ENCODE results near the gene KIRREL2.

KIRREL2 gene

GRCh38 chr19:35844482-35845214 is 12.1 kb upstream of the KIRREL2 start:
- no peak for DNase-seq (ENCODE audit: low spot score)
- in situ Hi-C loops (cut with MboI; ENCODE audit: low pct_unique_long_range_greater_than_20kb, low sequenced_read_pairs, unreplicated experiment), result no loop called here

GRCh38 chr19:35845215-35846037 is 11.3 kb upstream of the KIRREL2 start:
- no peak for DNase-seq (ENCODE audit: low spot score)
- TF ChIP-seq, protein P1, sequence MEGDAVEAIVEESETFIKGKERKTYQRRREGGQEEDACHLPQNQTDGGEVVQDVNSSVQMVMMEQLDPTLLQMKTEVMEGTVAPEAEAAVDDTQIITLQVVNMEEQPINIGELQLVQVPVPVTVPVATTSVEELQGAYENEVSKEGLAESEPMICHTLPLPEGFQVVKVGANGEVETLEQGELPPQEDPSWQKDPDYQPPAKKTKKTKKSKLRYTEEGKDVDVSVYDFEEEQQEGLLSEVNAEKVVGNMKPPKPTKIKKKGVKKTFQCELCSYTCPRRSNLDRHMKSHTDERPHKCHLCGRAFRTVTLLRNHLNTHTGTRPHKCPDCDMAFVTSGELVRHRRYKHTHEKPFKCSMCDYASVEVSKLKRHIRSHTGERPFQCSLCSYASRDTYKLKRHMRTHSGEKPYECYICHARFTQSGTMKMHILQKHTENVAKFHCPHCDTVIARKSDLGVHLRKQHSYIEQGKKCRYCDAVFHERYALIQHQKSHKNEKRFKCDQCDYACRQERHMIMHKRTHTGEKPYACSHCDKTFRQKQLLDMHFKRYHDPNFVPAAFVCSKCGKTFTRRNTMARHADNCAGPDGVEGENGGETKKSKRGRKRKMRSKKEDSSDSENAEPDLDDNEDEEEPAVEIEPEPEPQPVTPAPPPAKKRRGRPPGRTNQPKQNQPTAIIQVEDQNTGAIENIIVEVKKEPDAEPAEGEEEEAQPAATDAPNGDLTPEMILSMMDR (IDR thresholded peaks at IDR 0.05; ENCODE audit: extremely low read depth, insufficient read depth, missing control alignments), result no peak
- in situ Hi-C loops (cut with MboI; ENCODE audit: low pct_unique_long_range_greater_than_20kb, low sequenced_read_pairs, unreplicated experiment), result no loop called here

More at GRCh38 chr19:35844482-35845214, 12.1 kb upstream of the KIRREL2 start:
- TF ChIP-seq, protein P1 (IDR thresholded peaks at IDR 0.05; ENCODE audit: extremely low read depth, insufficient read depth, missing control alignments), result no peak

GRCh38 chr19:35846038-35846668 is 10.6 kb upstream of the KIRREL2 start:
- DNase-seq (ENCODE audit: low spot score), result no peak
- in situ Hi-C loops (cut with MboI; ENCODE audit: low pct_unique_long_range_greater_than_20kb, low sequenced_read_pairs, unreplicated experiment), result no loop called here
- TF ChIP-seq, protein P1 (IDR thresholded peaks at IDR 0.05; ENCODE audit: extremely low read depth, insufficient read depth, missing control alignments), result no peak

DNA sequence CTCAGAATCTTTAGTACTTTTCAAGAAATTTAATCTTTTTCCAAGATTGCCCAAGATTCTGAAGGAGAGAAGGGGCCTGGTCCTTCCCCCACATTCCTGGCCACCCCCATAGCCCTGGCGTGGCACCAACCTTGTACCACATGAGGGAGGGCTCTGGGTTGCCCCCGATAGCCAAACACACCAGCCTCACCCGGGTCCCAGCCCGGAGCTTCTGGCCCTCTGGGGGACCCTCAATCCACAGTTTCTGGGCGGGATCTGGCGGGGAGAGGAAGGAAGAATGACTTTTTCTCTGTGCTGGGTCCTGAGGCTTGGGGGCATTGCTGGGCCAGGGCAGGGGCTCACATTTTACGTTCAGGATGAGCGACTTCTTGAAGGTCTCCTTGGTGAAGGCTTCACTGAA is 8.8 kb upstream of the KIRREL2 start:
- in situ Hi-C loops (cut with MboI; ENCODE audit: low pct_unique_long_range_greater_than_20kb, low sequenced_read_pairs, unreplicated experiment), result no loop called here

GRCh38 chr19:35848486-35848885 is 8.2 kb upstream of the KIRREL2 start:
- TF ChIP-seq, protein P1 (IDR thresholded peaks at IDR 0.05; ENCODE audit: extremely low read depth, insufficient read depth, missing control alignments), result no peak
- in situ Hi-C loops (cut with MboI; ENCODE audit: low pct_unique_long_range_greater_than_20kb, low sequenced_read_pairs, unreplicated experiment), result no loop called here
- no peak for DNase-seq (ENCODE audit: low spot score)

More for the DNA sequence above, 8.8 kb upstream of the KIRREL2 start:
- TF ChIP-seq, protein P1 (IDR thresholded peaks at IDR 0.05; ENCODE audit: extremely low read depth, insufficient read depth, missing control alignments), result no peak
- no peak for DNase-seq (ENCODE audit: low spot score)

DNA sequence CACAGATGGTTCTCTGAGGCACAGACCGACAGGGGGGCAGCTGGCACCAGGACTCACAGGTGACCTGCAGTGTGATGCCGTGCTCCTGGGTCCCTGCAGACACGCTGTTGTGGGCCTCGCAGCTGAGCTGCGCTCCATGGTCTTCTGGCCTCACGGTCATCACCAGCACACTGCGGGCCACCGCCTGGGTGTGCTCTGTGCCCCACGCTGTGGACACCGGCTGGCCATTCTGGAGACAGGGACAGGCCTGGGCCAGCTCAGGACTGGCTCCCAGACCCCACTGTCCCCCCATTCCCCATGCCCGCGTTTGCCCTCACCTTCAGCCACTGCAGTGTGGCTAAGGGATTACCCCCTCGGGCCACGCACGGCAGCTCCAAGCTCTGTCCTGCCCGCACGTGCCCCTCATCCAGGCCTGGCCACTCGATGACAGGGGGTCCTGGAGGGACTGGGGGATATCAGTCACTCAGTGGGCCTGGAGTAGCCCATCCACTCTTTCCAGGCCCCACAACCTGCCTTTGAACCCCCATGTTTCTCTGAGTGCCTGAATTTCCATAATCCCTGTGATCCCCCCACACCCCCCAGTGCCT is 7.7 kb upstream of the KIRREL2 start:
- TF ChIP-seq, protein P1 (IDR thresholded peaks at IDR 0.05; ENCODE audit: extremely low read depth, insufficient read depth, missing control alignments), result no peak
- DNase-seq (ENCODE audit: low spot score), result no peak
- in situ Hi-C loops (cut with MboI; ENCODE audit: low pct_unique_long_range_greater_than_20kb, low sequenced_read_pairs, unreplicated experiment), result no loop called here

Data from GM13977 (cell line).